VCaP (cell line): Measurements from ENCODE around the gene CUL1.

Source experiments
- H3K27ac ChIP-seq: fragments of 450-650 bp; 2 replicates; pipeline ENCODE4 v1.5.1; 2017
- TF ChIP-seq, protein P1 (sequence below): fragments of 450-650 bp; conservative IDR thresholded peaks from 2 replicates; pipeline ENCODE4 v1.5.1; 2017; ENCODE audit warnings: mild to moderate bottlenecking, moderate library complexity

The CUL1 gene

DNA sequence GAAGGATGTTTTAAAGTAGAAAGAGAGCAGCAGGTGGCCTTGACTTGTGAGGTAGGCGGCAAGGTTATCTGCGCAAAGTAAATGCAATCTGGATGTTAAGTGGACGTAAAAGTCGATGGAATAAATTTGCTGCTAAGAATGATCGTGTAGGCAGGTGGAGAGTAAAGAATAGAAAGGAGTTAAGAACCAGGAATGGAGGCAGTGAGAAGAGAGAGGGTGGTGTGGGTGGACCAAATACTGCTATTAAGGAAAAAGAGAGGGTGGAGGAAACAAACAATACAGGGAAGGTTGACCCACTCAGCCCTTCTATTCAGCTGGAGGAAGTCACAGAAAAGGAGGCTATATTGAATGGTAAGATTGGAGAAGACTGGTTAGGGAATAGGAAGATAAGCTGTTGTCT lies 1.9 kb upstream of the CUL1 start:
- no peak overlapping the region for H3K27ac ChIP-seq
- TF ChIP-seq, protein P1, sequence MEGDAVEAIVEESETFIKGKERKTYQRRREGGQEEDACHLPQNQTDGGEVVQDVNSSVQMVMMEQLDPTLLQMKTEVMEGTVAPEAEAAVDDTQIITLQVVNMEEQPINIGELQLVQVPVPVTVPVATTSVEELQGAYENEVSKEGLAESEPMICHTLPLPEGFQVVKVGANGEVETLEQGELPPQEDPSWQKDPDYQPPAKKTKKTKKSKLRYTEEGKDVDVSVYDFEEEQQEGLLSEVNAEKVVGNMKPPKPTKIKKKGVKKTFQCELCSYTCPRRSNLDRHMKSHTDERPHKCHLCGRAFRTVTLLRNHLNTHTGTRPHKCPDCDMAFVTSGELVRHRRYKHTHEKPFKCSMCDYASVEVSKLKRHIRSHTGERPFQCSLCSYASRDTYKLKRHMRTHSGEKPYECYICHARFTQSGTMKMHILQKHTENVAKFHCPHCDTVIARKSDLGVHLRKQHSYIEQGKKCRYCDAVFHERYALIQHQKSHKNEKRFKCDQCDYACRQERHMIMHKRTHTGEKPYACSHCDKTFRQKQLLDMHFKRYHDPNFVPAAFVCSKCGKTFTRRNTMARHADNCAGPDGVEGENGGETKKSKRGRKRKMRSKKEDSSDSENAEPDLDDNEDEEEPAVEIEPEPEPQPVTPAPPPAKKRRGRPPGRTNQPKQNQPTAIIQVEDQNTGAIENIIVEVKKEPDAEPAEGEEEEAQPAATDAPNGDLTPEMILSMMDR = no peak

DNA sequence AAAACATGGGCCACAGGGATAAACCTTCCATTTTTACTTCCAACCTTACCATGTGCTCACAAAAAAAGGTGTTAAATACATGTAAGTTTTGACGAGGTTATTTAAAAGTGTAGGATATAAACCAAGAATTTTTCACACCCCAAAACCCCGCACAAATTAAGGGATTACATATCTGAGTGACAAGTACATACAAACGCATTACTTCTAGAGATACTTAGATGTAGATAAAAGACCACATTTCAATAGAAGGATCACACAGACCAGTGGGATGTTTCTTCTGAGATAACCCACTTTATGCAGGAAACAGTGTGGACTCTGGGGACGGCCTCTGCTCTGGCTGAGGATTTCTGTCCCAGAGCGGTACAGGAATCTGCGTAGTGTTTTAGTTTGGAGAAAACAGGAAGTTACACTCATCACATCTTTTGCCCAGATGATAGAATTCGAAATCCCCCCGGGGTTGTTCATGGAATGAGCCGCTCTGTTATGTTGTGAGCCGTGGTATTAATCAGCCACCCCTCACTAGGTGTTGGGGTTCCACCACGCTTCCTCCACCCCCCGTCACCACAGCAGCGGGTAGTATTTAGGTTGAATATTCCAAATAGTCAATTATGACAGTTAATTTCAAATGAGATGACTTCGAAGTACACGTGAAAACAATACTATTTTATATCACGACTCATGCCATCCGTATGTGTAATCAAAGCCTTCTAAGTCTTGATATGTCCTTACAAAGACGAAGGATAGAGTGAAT lies 1.3 kb upstream of the CUL1 start:
- peak overlapping the region; percentile 98 for H3K27ac ChIP-seq
- TF ChIP-seq, protein P1 = no peak

DNA sequence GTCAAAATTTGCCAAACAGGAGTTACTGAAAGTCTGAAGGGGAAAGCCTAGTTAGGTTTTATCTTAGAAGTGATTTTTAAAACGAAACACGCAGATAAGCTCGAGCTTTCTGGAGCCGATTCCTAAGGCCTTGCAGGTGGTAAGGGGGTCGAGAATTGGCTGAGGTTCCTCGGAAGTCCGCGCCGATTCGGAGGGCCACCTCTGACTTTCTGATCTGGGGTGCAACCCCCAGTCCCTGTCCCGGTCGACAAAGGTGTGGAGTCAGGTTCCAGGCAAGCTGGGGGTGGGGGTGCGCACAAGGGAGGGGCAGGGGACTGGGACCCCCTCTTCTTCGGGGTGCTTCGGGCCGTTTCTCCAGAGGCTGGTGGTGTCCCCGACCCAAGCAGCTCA lies 701 bp upstream of the CUL1 start:
- TF ChIP-seq, protein P1 = no peak
- peak overlapping the region; percentile 98 for H3K27ac ChIP-seq

DNA sequence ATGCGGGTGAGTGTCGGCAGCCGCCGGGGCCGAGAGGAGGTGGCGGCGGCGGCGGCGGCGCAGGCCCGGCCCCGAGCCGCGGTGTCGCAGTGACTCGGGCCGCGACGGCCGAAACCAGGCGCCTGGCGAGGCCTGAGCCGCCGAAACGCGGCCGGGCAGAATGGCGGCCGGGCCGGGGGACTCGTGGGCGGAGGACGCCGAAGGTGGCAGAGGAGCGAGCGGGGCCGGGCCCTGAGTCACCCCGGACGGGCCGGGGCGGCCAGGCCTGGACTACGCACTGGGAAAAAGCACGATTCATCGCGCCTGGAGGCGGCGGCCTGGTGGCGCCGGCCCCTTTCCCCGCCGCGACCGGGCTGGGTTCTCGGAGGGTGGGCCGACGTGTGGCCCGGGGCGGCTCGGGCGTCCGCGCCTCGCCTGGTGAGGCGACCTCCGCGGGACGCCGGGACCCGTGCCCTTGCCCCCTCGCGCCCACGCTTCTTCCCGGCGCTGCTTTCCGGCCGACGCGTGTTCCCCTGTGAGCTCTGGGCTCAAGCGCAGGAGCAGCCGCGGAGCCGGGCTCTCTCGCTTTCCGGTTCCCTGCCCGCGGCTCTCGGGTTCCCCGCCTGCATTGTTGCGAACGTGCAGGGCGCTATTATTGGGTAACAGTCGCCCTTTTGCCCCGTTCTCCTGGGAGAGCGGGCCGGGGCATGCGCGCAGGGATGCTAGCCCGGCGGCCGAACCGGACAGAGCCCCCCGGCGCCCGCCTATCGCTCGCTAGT lies 500 bp downstream of the CUL1 start:
- H3K27ac ChIP-seq = peak overlapping the region; percentile 98
- TF ChIP-seq, protein P1 = no peak

DNA sequence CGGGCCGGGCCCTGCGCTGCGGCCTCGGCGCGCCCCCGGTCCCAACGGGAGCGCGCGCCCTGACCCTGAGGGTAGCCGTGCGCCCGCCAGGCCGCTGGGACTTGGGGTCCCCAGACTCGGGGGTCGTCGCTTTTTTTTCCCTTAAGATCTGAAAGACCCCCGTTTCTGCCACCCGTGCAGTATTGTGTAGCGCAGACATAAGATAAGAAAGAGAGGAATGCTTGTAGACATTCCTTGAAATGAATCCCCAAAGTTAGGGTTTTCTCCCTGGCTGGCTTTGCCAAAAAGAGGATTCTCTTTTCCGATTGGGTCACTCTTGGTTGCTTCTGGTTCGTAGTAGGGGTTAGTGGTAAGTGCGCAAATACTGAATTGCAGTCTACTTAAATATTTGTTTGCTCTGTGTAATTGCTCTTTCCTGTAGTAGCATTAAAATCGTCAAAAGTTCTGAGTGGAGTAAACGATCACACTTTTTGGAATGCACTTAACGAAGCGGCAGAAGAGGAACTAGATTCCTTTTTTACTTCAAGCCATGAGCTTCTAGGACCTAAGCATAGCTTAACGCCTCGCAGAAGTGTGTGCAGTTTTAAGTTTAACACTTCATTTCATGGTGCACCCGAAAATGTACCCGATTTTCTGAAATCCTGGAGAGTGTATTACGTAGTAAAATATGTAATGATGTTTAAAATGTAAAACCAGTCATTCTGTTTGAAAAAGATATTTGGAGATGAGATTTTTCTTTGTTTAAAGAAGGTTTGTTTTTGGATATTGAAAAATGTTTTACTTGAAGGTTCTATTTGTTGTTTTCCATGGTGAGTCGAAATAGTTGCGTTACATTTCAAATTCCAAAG lies 1.3 kb downstream of the CUL1 start:
- peak overlapping the region; percentile 98 for H3K27ac ChIP-seq

DNA sequence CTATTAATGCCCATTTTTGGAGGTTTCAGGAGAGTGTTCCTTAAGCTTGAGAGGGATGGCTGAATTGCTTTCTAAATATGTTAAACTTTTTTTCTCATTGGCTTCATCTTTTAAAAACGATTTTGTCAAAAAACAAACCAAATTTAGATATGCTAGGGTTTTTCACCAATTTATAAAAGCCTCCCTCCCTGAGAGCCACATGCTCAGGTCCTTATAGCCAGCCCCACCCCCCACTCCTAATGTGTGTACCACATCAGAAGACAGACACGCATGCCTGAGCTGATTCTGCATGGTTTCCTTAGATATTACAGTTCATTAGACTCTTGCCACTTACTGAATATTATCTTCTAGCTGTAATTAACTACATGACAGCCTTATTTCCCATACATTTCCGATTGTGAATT lies 2.0 kb downstream of the CUL1 start:
- peak overlapping the region; percentile 98 for H3K27ac ChIP-seq
- TF ChIP-seq, protein P1 = no peak

More for the DNA sequence above, 1.3 kb downstream of the CUL1 start:
- TF ChIP-seq, protein P1 = no peak

DNA sequence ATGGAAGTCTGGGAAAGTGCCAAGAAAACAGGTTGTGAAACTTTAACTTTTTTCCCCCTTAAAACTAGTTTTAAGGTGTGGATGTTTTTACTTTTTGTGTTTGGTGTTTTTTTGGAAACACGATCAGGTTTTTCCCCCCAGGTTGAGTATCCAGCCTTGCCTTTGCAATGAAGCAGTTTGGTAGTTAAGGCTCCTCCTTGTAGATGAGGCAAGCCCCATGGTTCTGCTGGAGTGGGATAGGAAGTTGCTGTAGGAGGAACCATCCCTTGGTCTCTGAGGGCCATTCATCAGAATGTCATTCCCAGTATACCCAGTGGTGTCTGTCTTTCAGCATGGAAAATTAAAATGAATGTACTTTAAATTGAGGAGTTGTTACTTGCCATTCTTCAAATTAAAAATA lies 2.7 kb downstream of the CUL1 start:
- TF ChIP-seq, protein P1 = no peak
- H3K27ac ChIP-seq = no peak overlapping the region
